H1 (cell line): ENCODE measurements around the gene EVA1C. TPM values are rescaled to one million over a fixed set of nuclear protein-coding genes. Genes with fewer than 3 reads are reported as not detected.
A peak's percentile ranks its signal among the peaks of the same experiment; 100 is the strongest.

Experiments used
- CTCF ChIA-PET: fragments of 300-600 bp; sonication (Branson Sonifier 250); formaldehyde crosslinking; loops from one replicate; lab custom pipeline; 2021; ENCODE audit not compliant: partially characterized antibody; lab: Charles Lee
- POLR2A ChIA-PET: fragments of 300-600 bp; sonication (Branson Sonifier 250); formaldehyde crosslinking; loops from one replicate; lab custom pipeline; 2021; ENCODE audit warnings: inconsistent platforms; ENCODE audit not compliant: partially characterized antibody; lab: Charles Lee
- DNase-seq, 2 experiments: peaks; one replicate each; pipeline versions ENCODE4 v3.0.0 to v3.0.0-alpha.2; 2010 to 2022; ENCODE audit warnings: low spot score in 2 of 2, low read depth in 1 of 2, mixed read lengths in 1 of 2
- FAIRE-seq: peaks from 2 replicates; lab custom pipeline; 2011; peaks lifted over from hg19 to GRCh38; lab: Jason Lieb, UNC
- H2AFZ ChIP-seq: 2 replicates; pipeline ENCODE4 v1.8.1; 2012; ENCODE audit warnings: low read length, inconsistent platforms
- H2AK5ac ChIP-seq: 2 replicates; pipeline ENCODE4 v1.6.1; 2013; ENCODE audit warnings: low read depth, low read length
- H2BK120ac ChIP-seq: replicated peaks from 2 replicates; pipeline ENCODE3; 2013; ENCODE audit warnings: low read depth, low read length, inconsistent platforms
- H2BK12ac ChIP-seq: 2 replicates; pipeline ENCODE4 v1.6.1; 2013; ENCODE audit warnings: low read depth, low read length
- H2BK15ac ChIP-seq: 2 replicates; pipeline ENCODE4 v1.6.1; 2013; ENCODE audit warnings: low read length
- H2BK20ac ChIP-seq: 2 replicates; pipeline ENCODE4 v1.6.1; 2013; ENCODE audit warnings: low read length
- H2BK5ac ChIP-seq: 2 replicates; pipeline ENCODE4 v1.6.1; 2013; ENCODE audit warnings: low read depth, low read length
- H3K14ac ChIP-seq: 2 replicates; pipeline ENCODE4 v1.6.1; 2013; ENCODE audit warnings: inconsistent platforms; ENCODE audit not compliant: insufficient read length
- H3K18ac ChIP-seq: 2 replicates; pipeline ENCODE4 v1.6.1; 2013; ENCODE audit warnings: low read length; ENCODE audit errors: extremely low read depth
- H3K23ac ChIP-seq: 2 replicates; pipeline ENCODE4 v1.6.1; 2013; ENCODE audit warnings: inconsistent platforms; ENCODE audit not compliant: insufficient read length
- H3K23me2 ChIP-seq: 2 replicates; pipeline ENCODE4 v1.6.1; 2013; ENCODE audit warnings: low read depth, low read length
- H3K27ac ChIP-seq: 2 replicates; pipeline ENCODE4 v1.6.1; 2011; ENCODE audit warnings: low read depth, low read length, inconsistent platforms
- H3K27me3 ChIP-seq, 4 experiments: replicated peaks in 1 of 4; 1 replicate in 1 of 4; 2 replicates in 3 of 4; pipeline versions ENCODE4 v1.6.1 to v1.8.1; 2011 to 2013; ENCODE audit warnings: low read length in 3 of 4, mild to moderate bottlenecking in 3 of 4, inconsistent platforms in 2 of 4, mixed read lengths in 2 of 4, moderate library complexity in 1 of 4; ENCODE audit not compliant: control insufficient read depth in 3 of 4, insufficient read depth in 3 of 4; ENCODE audit errors: extremely low read depth in 1 of 4
- H3K36me3 ChIP-seq, 4 experiments: 2 replicates each; pipeline versions ENCODE4 v1.6.1 to v1.8.1; 2011 to 2013; ENCODE audit warnings: mild to moderate bottlenecking in 4 of 4, low read length in 3 of 4, moderate library complexity in 2 of 4, control low read depth in 1 of 4, inconsistent platforms in 1 of 4; ENCODE audit not compliant: insufficient read depth in 4 of 4, control insufficient read depth in 2 of 4
- H3K4ac ChIP-seq: replicated peaks from 2 replicates; pipeline ENCODE3; 2013; ENCODE audit warnings: low read length, low read depth, mixed read lengths, inconsistent platforms; ENCODE audit not compliant: insufficient read length
- H3K4me1 ChIP-seq, 4 experiments: replicated peaks in 1 of 4; 1 replicate in 1 of 4; 2 replicates in 3 of 4; pipeline versions ENCODE4 v1.6.1 to v1.8.1; 2011 to 2013; ENCODE audit warnings: low read length in 3 of 4, inconsistent platforms in 2 of 4, mixed read lengths in 1 of 4; ENCODE audit not compliant: insufficient read depth in 4 of 4, control insufficient read depth in 3 of 4
- H3K4me2 ChIP-seq, 2 experiments: 2 replicates each; pipeline versions ENCODE4 v1.6.1 to v1.8.1; 2011 to 2013; ENCODE audit warnings: low read depth in 2 of 2, low read length in 2 of 2, control low read depth in 1 of 2, inconsistent platforms in 1 of 2, mild to moderate bottlenecking in 1 of 2; ENCODE audit not compliant: insufficient read depth in 1 of 2
- H3K4me3 ChIP-seq, 4 experiments: fragments of 200-600, 300-600 bp in 1 of 4; sonication (generic), shearing (Covaris generic), sonication (Bioruptor Twin) in 1 of 4; 2 replicates each; pipeline versions ENCODE4 v1.5.1 to v1.8.1; 2011 to 2016; ENCODE audit warnings: low read length in 4 of 4, low read depth in 3 of 4, control low read depth in 2 of 4, inconsistent platforms in 2 of 4, mild to moderate bottlenecking in 2 of 4, mixed read lengths in 1 of 4, moderate library complexity in 1 of 4; ENCODE audit not compliant: insufficient read depth in 2 of 4; ENCODE audit errors: extremely low read depth in 1 of 4
- H3K56ac ChIP-seq: replicated peaks from 2 replicates; pipeline ENCODE3; 2013; ENCODE audit warnings: low read depth, mild to moderate bottlenecking, mixed read lengths, low read length, inconsistent platforms; ENCODE audit not compliant: insufficient read length
- H3K79me1 ChIP-seq: 2 replicates; pipeline ENCODE4 v1.6.1; 2013; ENCODE audit warnings: low read depth, low read length, control low read depth
- H3K79me2 ChIP-seq, 2 experiments: 2 replicates each; pipeline versions ENCODE4 v1.6.1 to v1.8.1; 2012 to 2013; ENCODE audit warnings: low read length in 2 of 2, mild to moderate bottlenecking in 2 of 2, inconsistent platforms in 1 of 2; ENCODE audit not compliant: insufficient read depth in 2 of 2, control insufficient read depth in 1 of 2
- H3K9ac ChIP-seq, 4 experiments: replicated peaks in 1 of 4; 1 replicate in 1 of 4; 2 replicates in 3 of 4; pipeline versions ENCODE4 v1.6.1 to v1.8.1; 2011 to 2013; ENCODE audit warnings: low read depth in 3 of 4, low read length in 3 of 4, control low read depth in 2 of 4, mild to moderate bottlenecking in 2 of 4, moderate library complexity in 2 of 4, inconsistent platforms in 1 of 4; ENCODE audit errors: extremely low read depth in 1 of 4
- H3K9me3 ChIP-seq, 2 experiments: 2 replicates each; pipeline versions ENCODE4 v1.6.1 to v1.8.1; 2012 to 2013; ENCODE audit warnings: mild to moderate bottlenecking in 2 of 2, moderate library complexity in 2 of 2, control low read depth in 1 of 2, inconsistent platforms in 1 of 2, low read depth in 1 of 2, low read length in 1 of 2, mixed read lengths in 1 of 2; ENCODE audit not compliant: insufficient read depth in 2 of 2
- H4K20me1 ChIP-seq, 2 experiments: replicated peaks in 1 of 2; 2 replicates each; pipeline versions ENCODE3 to v1.8.1; 2011 to 2013; ENCODE audit warnings: inconsistent platforms in 2 of 2, low read length in 2 of 2, mild to moderate bottlenecking in 1 of 2; ENCODE audit not compliant: insufficient read depth in 2 of 2, control insufficient read depth in 1 of 2
- H4K5ac ChIP-seq: 2 replicates; pipeline ENCODE4 v1.6.1; 2013; ENCODE audit warnings: low read length, low read depth, mixed read lengths, inconsistent platforms; ENCODE audit not compliant: insufficient read length
- H4K8ac ChIP-seq: 2 replicates; pipeline ENCODE4 v1.8.0; 2013; ENCODE audit warnings: mild to moderate bottlenecking, moderate library complexity, low read length, inconsistent platforms; ENCODE audit not compliant: insufficient read depth; ENCODE audit errors: extremely low read depth
- H4K91ac ChIP-seq: replicated peaks from 2 replicates; pipeline ENCODE3; 2013; ENCODE audit warnings: low read length, mixed read lengths, inconsistent platforms; ENCODE audit not compliant: insufficient read length
- GTF2F1 ChIP-seq: IDR thresholded peaks from 2 replicates; pipeline ENCODE4 v1.6.1; 2012; ENCODE audit warnings: low read depth, low read length, improper control_type of control experiment, borderline replicate concordance
- TAF1 ChIP-seq: IDR thresholded peaks from 2 replicates; pipeline ENCODE4 v1.6.1; 2011; ENCODE audit warnings: mild to moderate bottlenecking, low read depth, low read length
- YY1 ChIP-seq: IDR thresholded peaks from 2 replicates; pipeline ENCODE4 v1.6.1; 2011; ENCODE audit warnings: low read depth, mild to moderate bottlenecking, low read length
- ZNF274 ChIP-seq: IDR thresholded peaks from 2 replicates; pipeline ENCODE4 v1.7.0; 2012; ENCODE audit warnings: low read length, borderline replicate concordance; ENCODE audit errors: extremely low read depth
- WGBS, 2 experiments: shearing (Covaris generic) in 1 of 2; methylation state at CpG; one replicate each; pipeline versions ENCODE4 v1.1.6 to v1.1.7; 2013 to 2015; ENCODE audit warnings: low lambda C conversion rate in 2 of 2, mixed read lengths in 2 of 2, inconsistent platforms in 1 of 2, low coverage in 1 of 2, missing lambda C conversion rate in 1 of 2; ENCODE audit not compliant: insufficient replicate concordance in 2 of 2, insufficient coverage in 1 of 2, insufficient read length in 1 of 2; ENCODE audit errors: extremely low coverage in 1 of 2, missing lambda C conversion rate in 1 of 2; 5-methylcytosine and 5-hydroxymethylcytosine counted together
- polyA plus RNA-seq, 7 experiments: library from polyadenylated mRNA; depleted of rRNA in 3 of 7; stranded (reverse) in 5 of 7; unstranded in 2 of 7; fragments of >200 nt in 5 of 7; fragments of 200-250 nt in 2 of 7; gene quantifications; 1 replicate in 5 of 7; 2 replicates in 1 of 7; 4 replicates in 1 of 7; pipeline versions ENCODE4 v1.2.1 to v1.2.3, GENCODE V29; 2011 to 2013; ENCODE audit warnings: missing spikeins in 2 of 7, mixed read lengths in 2 of 7
- total RNA-seq: library from RNA; stranded (reverse); fragmentation: NEBNext Ultra II Directional; extraction: Animal tissue kit (Norgen Biotek cat#: 25700); gene quantifications from 2 replicates; pipeline ENCODE4 v1.2.1, GENCODE V29; 2021

Gene EVA1C
- total and polyA plus RNA-seq, 2 of the 8 experiments (the other 6 are each of a cell fraction or from before 2014, with no cell fraction given), result 2.6 to 3.6 TPM

DNA sequence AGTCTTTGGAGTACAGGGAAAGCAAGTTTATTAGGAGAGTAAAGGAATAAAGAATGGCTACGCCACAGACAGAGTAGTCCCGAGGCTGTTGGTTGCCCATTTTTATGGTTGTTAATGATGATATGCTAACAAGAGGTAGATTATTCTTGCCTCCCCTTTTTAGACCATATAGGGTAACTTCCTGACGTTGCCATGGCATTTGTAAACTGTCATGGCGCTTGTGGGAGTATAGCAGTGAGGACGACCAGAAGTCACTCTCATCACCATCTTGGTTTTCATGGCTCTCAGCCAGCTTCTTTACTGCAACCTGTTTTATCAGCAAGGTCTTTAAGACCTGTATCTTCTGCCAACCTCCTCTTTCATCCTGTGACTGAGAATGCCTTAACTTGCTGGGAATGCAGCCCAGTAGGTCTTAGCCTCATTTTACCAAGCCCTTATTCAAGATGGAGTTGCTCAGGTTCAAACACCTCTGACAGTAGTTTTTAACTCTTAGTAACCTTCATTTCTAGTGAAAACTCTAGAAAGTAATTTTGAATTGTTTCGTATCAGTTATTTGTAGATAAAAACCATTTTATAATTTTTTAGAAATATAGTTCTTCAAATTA lies 146.6 kb downstream of the EVA1C start:
- H3K9me3 ChIP-seq, result no peaks in the 10 kb centered on the region
- H3K14ac ChIP-seq, result no peak overlapping the region
- no peak overlapping the region for H4K5ac ChIP-seq
- no peak overlapping the region for H3K56ac ChIP-seq
- no peak overlapping the region for H3K18ac ChIP-seq
- H3K4me1 ChIP-seq, result peaks cover 4 to 13% (median 8%) of the 10 kb centered on the region in 4 experiments; a peak in 5 of 7 replicates
- no peak overlapping the region for H3K4me3 ChIP-seq
- H3K23ac ChIP-seq, result no peak overlapping the region
- H2BK12ac ChIP-seq, result peak overlapping the region; percentile 50; the same call in 1 of the 2 replicates
- no peak overlapping the region for H4K8ac ChIP-seq
- no peak for FAIRE-seq
- no peaks in the 10 kb centered on the region for H3K79me1 ChIP-seq
- no peaks in the 10 kb centered on the region for H3K36me3 ChIP-seq
- no peaks in the 10 kb centered on the region for H3K27me3 ChIP-seq
- H2AK5ac ChIP-seq, result 0 out of 2 replicates have a peak overlapping the region, but pooled peaks have one; percentile 44
- H2BK5ac ChIP-seq, result no peak overlapping the region
- no peak overlapping the region for H2AFZ ChIP-seq
- H3K9ac ChIP-seq, result no peak overlapping the region
- TF ChIP-seq GTF2F1, result no peak
- TF ChIP-seq ZNF274, result no peak
- TF ChIP-seq YY1, result peak; percentile 45; the same call in 1 of the 2 replicates
- no peak for TF ChIP-seq TAF1
- H3K79me2 ChIP-seq, result no peaks in the 10 kb centered on the region
- no peaks in the 10 kb centered on the region for H4K20me1 ChIP-seq
- CTCF ChIA-PET, result interaction anchor here (0.7 to 2.5 kb wide), 3 partner anchors 12 to 153 kb away, joined by 3 to 5 read pairs (median 5); no protein-coding TSS in a partner anchor
- POLR2A ChIA-PET, result no interaction called here
- H2BK15ac ChIP-seq, result no peak overlapping the region
- no peak for DNase-seq
- H3K23me2 ChIP-seq, result no peaks in the 10 kb centered on the region
- H2BK20ac ChIP-seq, result peak overlapping the region; percentile 64; the same call in 1 of the 2 replicates
- H2BK120ac ChIP-seq, result peak overlapping the region; percentile 64
- no peak overlapping the region for H3K4ac ChIP-seq
- 92% methylated on average over 6 of the region's 6 CpGs; no CpG with 5 or more reads in 1 of the 2 experiments for WGBS, 2 experiments
- no peak overlapping the region for H3K27ac ChIP-seq
- no peak overlapping the region for H4K91ac ChIP-seq
- no peak overlapping the region for H3K4me2 ChIP-seq
